HepG2 (cell line): ENCODE results near the gene FNDC4. TPM values are rescaled to one million over a fixed set of nuclear protein-coding genes. Genes with fewer than 3 reads are reported as not detected.
A peak's percentile ranks its signal among the peaks of the same experiment; 100 is the strongest.

ENCODE experiments used
- AKNA ChIP-seq: sonication (generic); formaldehyde crosslinking; IDR thresholded peaks from 2 replicates; pipeline ENCODE4 v1.4.0; 2020; ENCODE audit warnings: missing genetic modification reagents, borderline replicate concordance
- ATF4 ChIP-seq, 2 experiments: fragments of 450-650 bp in 1 of 2; sonication (generic) in 1 of 2; formaldehyde crosslinking; IDR thresholded peaks; 2 replicates each; pipeline versions ENCODE4 v1.5.0 to v1.8.0; 2020 to 2022; ENCODE audit warnings: mild to moderate bottlenecking in 1 of 2, missing genetic modification reagents in 1 of 2
- ATF6 ChIP-seq: sonication (generic); formaldehyde crosslinking; conservative IDR thresholded peaks from 2 replicates; pipeline ENCODE4 v1.4.0; 2020; ENCODE audit warnings: missing genetic modification reagents
- ATF7-NPFF ChIP-seq: sonication (generic); formaldehyde crosslinking; IDR thresholded peaks from 2 replicates; pipeline ENCODE4 v1.8.1; 2023; ENCODE audit warnings: mild to moderate bottlenecking, low read depth, missing genetic modification reagents, moderate library complexity
- ETV6 ChIP-seq: sonication (generic); formaldehyde crosslinking; conservative IDR thresholded peaks from 2 replicates; pipeline ENCODE4 v1.4.0; 2020; ENCODE audit warnings: missing genetic modification reagents
- FLYWCH1 ChIP-seq: sonication (generic); formaldehyde crosslinking; IDR thresholded peaks from 2 replicates; pipeline ENCODE4 v1.8.1; 2023; ENCODE audit warnings: mild to moderate bottlenecking, missing genetic modification reagents
- GATAD1 ChIP-seq: IDR thresholded peaks from 2 replicates; pipeline ENCODE4 v1.6.1; 2016; ENCODE audit warnings: missing genetic modification reagents, missing compliant biosample characterization
- GATAD2A ChIP-seq: IDR thresholded peaks from 2 replicates; pipeline ENCODE4 v1.6.1; 2016
- HNF1B ChIP-seq: sonication (generic); formaldehyde crosslinking; IDR thresholded peaks from 2 replicates; pipeline ENCODE4 v1.5.1; 2020; ENCODE audit warnings: mild to moderate bottlenecking, moderate library complexity, missing genetic modification reagents
- NCOA2 ChIP-seq: sonication (generic); formaldehyde crosslinking; IDR thresholded peaks from 2 replicates; pipeline ENCODE4 v1.8.0; 2022; ENCODE audit warnings: inconsistent platforms
- NR2F2 ChIP-seq: IDR thresholded peaks from 2 replicates; pipeline ENCODE4 v1.6.1; 2012; ENCODE audit warnings: low read depth, inconsistent platforms, borderline replicate concordance
- PRDM10 ChIP-seq: sonication (generic); formaldehyde crosslinking; IDR thresholded peaks from 2 replicates; pipeline ENCODE4 v1.4.0; 2020; ENCODE audit warnings: low read depth, missing genetic modification reagents
- RAD51 ChIP-seq: fragments of 450-650 bp; IDR thresholded peaks from 2 replicates; pipeline ENCODE4 v1.6.1; 2016; ENCODE audit warnings: borderline replicate concordance
- RELA ChIP-seq: sonication (generic); formaldehyde crosslinking; IDR thresholded peaks from 2 replicates; pipeline ENCODE4 v1.4.0; 2020; ENCODE audit warnings: missing genetic modification reagents
- SUZ12 ChIP-seq: fragments of 150-350 bp; IDR thresholded peaks from 2 replicates; pipeline ENCODE4 v1.6.1; 2014; ENCODE audit warnings: low read depth, low read length
- THAP11 ChIP-seq: IDR thresholded peaks from 2 replicates; pipeline ENCODE4 v1.6.1; 2016; ENCODE audit warnings: missing biosample characterization, missing genetic modification reagents
- WIZ ChIP-seq: sonication (generic); formaldehyde crosslinking; IDR thresholded peaks from 2 replicates; pipeline ENCODE4 v1.5.1; 2020; ENCODE audit warnings: mild to moderate bottlenecking, missing genetic modification reagents
- polyA plus RNA-seq, 8 experiments: library from polyadenylated mRNA; depleted of rRNA in 3 of 8; stranded (reverse) in 7 of 8; unstranded in 1 of 8; fragments of >200 nt; fragmentation: Illumina TruSeq in 4 of 8; extraction: Trizol in 4 of 8; gene quantifications; 2 replicates each; pipeline versions ENCODE4 v1.2.1 to v1.2.3, GENCODE V29; 2011 to 2016; ENCODE audit warnings: low read depth in 4 of 8, missing spikeins in 1 of 8, mixed read lengths in 1 of 8; ENCODE audit not compliant: insufficient read depth in 1 of 8
- total RNA-seq, 5 experiments: library from RNA; depleted of rRNA; stranded (reverse); fragments of >200 nt; fragmentation: Illumina TruSeq; extraction: Trizol; gene quantifications; 2 replicates each; pipeline ENCODE4 v1.2.3, GENCODE V29; 2016; ENCODE audit warnings: low read depth in 1 of 5

The FNDC4 gene
- total and polyA plus RNA-seq, 2 of the 13 experiments (the other 11 are each of a cell fraction or from before 2014, with no cell fraction given) = 9.0 to 17.4 TPM

- TF ChIP-seq NR2F2 (no peak), ATF4 (CRISPR knock-in tag; IDR thresholded peaks at IDR 0.05) (peak in 1 of 2 experiments; percentile 67; a peak in 1 of 4 replicates), NCOA2 (CRISPR knock-in tag) (peak; percentile 24; the same call in 1 of the 2 replicates), THAP11 (peak; percentile 18; the same call in 1 of the 2 replicates), SUZ12 (no peak), ATF7-NPFF (CRISPR knock-in tag) (no peak), FLYWCH1 (CRISPR knock-in tag) (no peak), HNF1B (CRISPR knock-in tag) (no peak), AKNA (CRISPR knock-in tag) (no peak), PRDM10 (CRISPR knock-in tag) (peak; percentile 68; the same call in 1 of the 2 replicates), ETV6 (no peak), RAD51 (no peak), GATAD1 (CRISPR knock-in tag) (no peak), WIZ (no peak), GATAD2A (CRISPR knock-in tag) (peak; percentile 37), RELA (CRISPR knock-in tag) (no peak), ATF6 (no peak)
These were observed 586 bp downstream of the FNDC4 start (continued) for GRCh38 chr2:27494284-27494943.
